ENCODE results near the gene CLIC4.

- TF ChIP-seq CTCF (IDR thresholded peaks at IDR 0.05; ENCODE audit: low read depth, low read length, missing input control) (no peak), ATF3 (IDR thresholded peaks at IDR 0.05) (no peak), JUND (IDR thresholded peaks at IDR 0.05) (no peak), REST (IDR thresholded peaks at IDR 0.05) (no peak), SP1 (IDR thresholded peaks at IDR 0.05) (no peak), YY1 (IDR thresholded peaks at IDR 0.05) (no peak), TAF1 (conservative IDR thresholded peaks at IDR 0.05) (no peak), RAD21 (IDR thresholded peaks at IDR 0.05) (no peak), MAX (IDR thresholded peaks at IDR 0.05) (no peak), HNF4A (conservative IDR thresholded peaks at IDR 0.05) (no peak)
These were observed 2.9 kb upstream of the CLIC4 start for GRCh38 chr1:24742090-24742938.
